GM23338 (cell line): ENCODE data around the gene TBC1D5. TPM values are rescaled to one million over a fixed set of nuclear protein-coding genes. Genes with fewer than 3 reads are reported as not detected.

Source experiments
- ATAC-seq: fragments of 200-7000 bp; cut with Tn5 transposase; 3 replicates; pipeline ENCODE4 v1.9.1; 2020
- DNase-seq: peaks from one replicate; pipeline ENCODE4 v3.0.0-alpha.2; 2015; ENCODE audit warnings: low spot score
- H2AFZ ChIP-seq: fragments of 200-600 bp; sonication (generic); 2 replicates; pipeline ENCODE4 v1.8.0; 2016; ENCODE audit warnings: antibody characterized with exemption, mild to moderate bottlenecking, moderate library complexity
- H3F3A ChIP-seq: fragments of 200-600 bp; sonication (generic); replicated peaks from 2 replicates; pipeline ENCODE4 v1.8.0; 2017; ENCODE audit warnings: antibody characterized with exemption, mixed run types, low read depth
- H3K27ac ChIP-seq: fragments of 200-600 bp; sonication (generic); 2 replicates; pipeline ENCODE4 v1.6.1; 2016; ENCODE audit warnings: low read depth
- H3K27me3 ChIP-seq: fragments of 200-600 bp; sonication (generic); 2 replicates; pipeline ENCODE4 v1.8.0; 2016; ENCODE audit warnings: mild to moderate bottlenecking, mixed run types, moderate library complexity; ENCODE audit not compliant: insufficient read depth
- H3K36me3 ChIP-seq: fragments of 200-600 bp; sonication (generic); 2 replicates; pipeline ENCODE4 v1.8.0; 2016; ENCODE audit warnings: mild to moderate bottlenecking; ENCODE audit not compliant: insufficient read depth
- H3K4me1 ChIP-seq: fragments of 200-600 bp; sonication (generic); 2 replicates; pipeline ENCODE4 v1.8.0; 2016; ENCODE audit warnings: mild to moderate bottlenecking, moderate library complexity; ENCODE audit not compliant: insufficient read depth
- H3K4me2 ChIP-seq: fragments of 200-600 bp; sonication (generic); 2 replicates; pipeline ENCODE4 v1.7.1; 2017; ENCODE audit warnings: mixed run types
- H3K4me3 ChIP-seq: fragments of 200-600 bp; sonication (generic); 2 replicates; pipeline ENCODE4 v1.6.1; 2016; ENCODE audit warnings: mixed run types
- H3K79me2 ChIP-seq: fragments of 200-600 bp; sonication (generic); replicated peaks from 2 replicates; pipeline ENCODE4 v1.8.0; 2017; ENCODE audit warnings: mild to moderate bottlenecking; ENCODE audit not compliant: insufficient read depth
- H3K9me2 ChIP-seq: fragments of 200-600 bp; sonication (generic); 2 replicates; pipeline ENCODE4 v1.8.0; 2017; ENCODE audit not compliant: insufficient read depth
- H4K20me1 ChIP-seq: fragments of 200-600 bp; sonication (generic); replicated peaks from 2 replicates; pipeline ENCODE4 v1.8.0; 2017; ENCODE audit warnings: mild to moderate bottlenecking; ENCODE audit not compliant: insufficient read depth
- H3K27ac Mint-ChIP-seq: 2 replicates; pipeline ENCODE4 v1.8.0; 2020; ENCODE audit warnings: inconsistent platforms, mild to moderate bottlenecking, moderate library complexity, mixed read lengths
- H3K27me3 Mint-ChIP-seq: 3 replicates; pipeline ENCODE4 v1.8.0; 2022; ENCODE audit warnings: low read depth, mild to moderate bottlenecking, moderate library complexity, mixed read lengths, inconsistent platforms; ENCODE audit not compliant: insufficient read depth, poor library complexity
- H3K36me3 Mint-ChIP-seq: 3 replicates; pipeline ENCODE4 v1.8.0; 2021; ENCODE audit warnings: low read depth, mild to moderate bottlenecking, inconsistent platforms, moderate library complexity, mixed read lengths
- H3K4me1 Mint-ChIP-seq: 3 replicates; pipeline ENCODE4 v1.8.0; 2020; ENCODE audit warnings: mild to moderate bottlenecking, inconsistent platforms, mixed read lengths
- H3K4me3 Mint-ChIP-seq: 3 replicates; pipeline ENCODE4 v1.8.0; 2021; ENCODE audit warnings: moderate library complexity, mild to moderate bottlenecking, inconsistent platforms, mixed read lengths
- H3K9me3 Mint-ChIP-seq: 3 replicates; pipeline ENCODE4 v1.8.0; 2020; ENCODE audit warnings: moderate library complexity, mild to moderate bottlenecking, inconsistent platforms, mixed read lengths
- CREB1 ChIP-seq: fragments of 250-450 bp; sonication (Bioruptor Pico); IDR thresholded peaks from 2 replicates; pipeline ENCODE4 v1.5.0; 2020; ENCODE audit warnings: low read depth, mild to moderate bottlenecking, moderate library complexity
- CTCF ChIP-seq, 2 experiments: fragments of 200-600 bp in 1 of 2; sonication (generic) in 1 of 2; conservative IDR thresholded peaks; 2 replicates each; pipeline versions ENCODE4 v1.5.1 to v1.6.1; 2016 to 2017; ENCODE audit warnings: antibody characterized with exemption in 2 of 2, low read depth in 2 of 2, mild to moderate bottlenecking in 2 of 2, moderate library complexity in 1 of 2
- ETS1 ChIP-seq: IDR thresholded peaks from 2 replicates; pipeline ENCODE4 v1.6.1; 2016; ENCODE audit warnings: antibody characterized with exemption
- EZH2 ChIP-seq: fragments of 200-600 bp; sonication (generic); IDR thresholded peaks from one replicate; pipeline ENCODE4 v1.8.0; 2017; ENCODE audit warnings: antibody characterized with exemption, mild to moderate bottlenecking, low read depth; ENCODE audit not compliant: unreplicated experiment
- EZH2phosphoT487 ChIP-seq: fragments of 200-600 bp; sonication (generic); IDR thresholded peaks from one replicate; pipeline ENCODE4 v1.8.1; 2018; ENCODE audit warnings: antibody characterized with exemption; ENCODE audit not compliant: unreplicated experiment
- JUNB ChIP-seq: IDR thresholded peaks from one replicate; pipeline ENCODE4 v1.6.1; 2016; ENCODE audit warnings: antibody characterized with exemption; ENCODE audit not compliant: unreplicated experiment
- NANOG ChIP-seq: IDR thresholded peaks from 2 replicates; pipeline ENCODE4 v1.6.1; 2016; ENCODE audit warnings: antibody characterized with exemption, borderline replicate concordance
- POLR2AphosphoS5 ChIP-seq: IDR thresholded peaks from 2 replicates; pipeline ENCODE4 v1.6.1; 2016; ENCODE audit warnings: antibody characterized with exemption, low read depth
- REST ChIP-seq: IDR thresholded peaks from one replicate; pipeline ENCODE4 v1.6.1; 2018; ENCODE audit warnings: antibody characterized with exemption; ENCODE audit not compliant: unreplicated experiment
- STAT1 ChIP-seq: IDR thresholded peaks from one replicate; pipeline ENCODE4 v1.6.1; 2016; ENCODE audit warnings: antibody characterized with exemption; ENCODE audit not compliant: unreplicated experiment
- ZNF114 ChIP-seq: fragments of 250-450 bp; sonication (Bioruptor Pico); IDR thresholded peaks from 2 replicates; pipeline ENCODE4 v1.5.0; 2020; ENCODE audit warnings: mild to moderate bottlenecking, moderate library complexity
- ZNF331 ChIP-seq: fragments of 250-450 bp; sonication (Bioruptor Pico); IDR thresholded peaks from 2 replicates; pipeline ENCODE4 v1.5.0; 2020; ENCODE audit warnings: low read depth, mild to moderate bottlenecking, moderate library complexity
- ZNF462 ChIP-seq: fragments of 250-450 bp; sonication (Bioruptor Pico); IDR thresholded peaks from 2 replicates; pipeline ENCODE4 v1.5.0; 2020; ENCODE audit warnings: mild to moderate bottlenecking, moderate library complexity
- polyA plus RNA-seq: library from polyadenylated mRNA; unstranded; fragments of >200 nt; fragmentation: Nextera tagmentation; extraction: Ambion mirVana; gene quantifications from 2 replicates; pipeline ENCODE4 v1.2.1, GENCODE V29; 2016
- total RNA-seq: library from RNA; depleted of rRNA; stranded (reverse); fragments of >200 nt; shearing (Covaris generic); gene quantifications from 2 replicates; pipeline ENCODE4 v1.2.3, GENCODE V29; 2014

The TBC1D5 gene
- total and polyA plus RNA-seq, 2 experiments from 2014 or later: 21.8 to 48.1 TPM

DNA sequence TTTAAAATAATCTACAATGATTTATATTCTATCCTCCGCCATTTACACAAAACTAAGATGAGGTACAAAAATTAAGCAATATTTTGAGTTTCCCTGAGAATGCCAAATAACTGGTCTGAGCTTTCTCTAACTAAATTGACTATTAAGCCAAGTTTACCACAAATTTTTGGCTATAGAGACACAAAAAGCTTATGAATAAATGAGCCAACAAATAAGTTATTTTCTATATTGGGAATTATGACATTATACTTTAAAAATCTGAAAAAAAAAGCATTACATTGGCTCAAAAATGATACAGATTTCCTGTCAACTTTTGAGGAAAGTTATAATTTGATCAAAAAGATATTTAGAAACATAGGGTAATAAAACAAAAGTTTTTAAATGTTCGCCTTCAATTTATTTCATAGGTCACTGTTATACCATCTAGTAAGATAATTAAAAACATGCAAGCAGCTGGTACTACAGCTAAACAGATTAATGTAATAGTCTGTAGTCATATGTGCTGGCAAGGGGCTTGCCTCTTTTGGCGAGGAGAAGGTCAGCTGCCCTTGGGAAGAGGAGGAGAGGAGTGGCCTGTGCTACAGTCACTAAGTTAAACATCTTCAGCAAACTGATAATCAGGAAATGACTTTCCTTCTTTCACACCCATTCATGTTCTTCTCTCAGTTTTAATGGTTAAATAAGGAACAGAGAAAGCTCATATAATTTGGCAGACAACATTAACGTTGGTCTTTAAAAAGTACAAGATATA lies 318.5 kb downstream of the TBC1D5 start:
- H3K4me1 ChIP-seq: no peaks in the 10 kb centered on the region; the same call in 1 of the 2 replicates
- H3K27me3 ChIP-seq: no peaks in the 10 kb centered on the region
- H3F3A ChIP-seq: no peaks in the 10 kb centered on the region
- no peak for ATAC-seq
- no peak overlapping the region for H3K4me2 ChIP-seq
- no peak overlapping the region for H3K27ac ChIP-seq
- H3K36me3 ChIP-seq: no peaks in the 10 kb centered on the region
- H3K36me3 Mint-ChIP-seq: no peaks in the 10 kb centered on the region
- H3K9me3 Mint-ChIP-seq: no peaks in the 10 kb centered on the region
- peaks cover 2% of the 10 kb centered on the region for H3K27me3 Mint-ChIP-seq
- H3K4me3 ChIP-seq: no peak overlapping the region
- H3K4me3 Mint-ChIP-seq: no peak overlapping the region
- H3K9me2 ChIP-seq: no peaks in the 10 kb centered on the region
- no peak overlapping the region for H3K27ac Mint-ChIP-seq
- peaks cover 9% of the 10 kb centered on the region for H3K4me1 Mint-ChIP-seq
- TF ChIP-seq EZH2: no peak
- TF ChIP-seq STAT1: no peak
- no peak for TF ChIP-seq JUNB
- no peak for TF ChIP-seq EZH2phosphoT487
- TF ChIP-seq CREB1 (CRISPR knock-in tag): no peak
- TF ChIP-seq REST: no peak
- TF ChIP-seq NANOG: no peak
- TF ChIP-seq POLR2AphosphoS5: no peak
- no peak for TF ChIP-seq ETS1
- no peak for TF ChIP-seq CTCF (conservative IDR thresholded peaks at IDR 0.05; ENCODE audit: low read depth in 2 of 2)
- TF ChIP-seq ZNF462 (CRISPR knock-in tag): no peak
- TF ChIP-seq ZNF114 (CRISPR knock-in tag): no peak
- no peak for TF ChIP-seq ZNF331
- no peak overlapping the region for H2AFZ ChIP-seq
- no peaks in the 10 kb centered on the region for H4K20me1 ChIP-seq
- H3K79me2 ChIP-seq: no peaks in the 10 kb centered on the region
- no peak for DNase-seq
